HG03039 (cell line): ENCODE data around the gene CCDC80.
A peak's percentile ranks its signal among the peaks of the same experiment; 100 is the strongest.
"Not testable (repeated sequence)": the region's sequence is repeated elsewhere in the genome, so short reads cannot be mapped to it uniquely, and the experiment has no call there.

Experiments
- ATAC-seq: cut with Tn5 transposase; IDR thresholded peaks from one replicate; pipeline ENCODE4 v1.9.1; 2021; ENCODE audit warnings: mild to moderate bottlenecking, moderate library complexity; ENCODE audit not compliant: unreplicated experiment

The CCDC80 gene

GRCh38 chr3:112640930-112641801 lies at the start of gene CCDC80:
Gene CCDC80, minus strand, starts transcription at chr3:112641143. Its CDS starts 1,238 bp downstream, at chr3:112639905.
- ATAC-seq = no peak

GRCh38 chr3:112689989-112690388 lies 49.0 kb upstream of the CCDC80 start:
- no peak for ATAC-seq

- no peak for ATAC-seq
Measured at GRCh38 chr3:112689385-112689784, 48.4 kb upstream of the CCDC80 start.

- ATAC-seq = no peak
Measured at GRCh38 chr3:112688819-112689218, 47.9 kb upstream of the CCDC80 start.

- ATAC-seq = no peak
Measured at GRCh38 chr3:112688085-112688769, 47.3 kb upstream of the CCDC80 start.

GRCh38 chr3:112687616-112688015 lies 46.7 kb upstream of the CCDC80 start:
- no peak for ATAC-seq

GRCh38 chr3:112687211-112687610 lies 46.3 kb upstream of the CCDC80 start:
- no peak for ATAC-seq

- ATAC-seq = no peak
Measured at GRCh38 chr3:112685956-112686799, 45.2 kb upstream of the CCDC80 start.

GRCh38 chr3:112685420-112685819 lies 44.5 kb upstream of the CCDC80 start:
- no peak for ATAC-seq

- ATAC-seq = no peak
Measured at GRCh38 chr3:112682361-112682760, 41.4 kb upstream of the CCDC80 start.

- ATAC-seq = no peak
Measured at GRCh38 chr3:112681822-112682325, 40.9 kb upstream of the CCDC80 start.

GRCh38 chr3:112676659-112677234 lies 35.8 kb upstream of the CCDC80 start:
- peak; percentile 99 for ATAC-seq

GRCh38 chr3:112675943-112676535 lies 35.1 kb upstream of the CCDC80 start:
- ATAC-seq = no peak

GRCh38 chr3:112675349-112675748 lies 34.4 kb upstream of the CCDC80 start:
- no peak for ATAC-seq

- no peak for ATAC-seq
Measured at GRCh38 chr3:112672716-112673541, 32.0 kb upstream of the CCDC80 start.

- ATAC-seq = no peak
Measured at GRCh38 chr3:112671930-112672715, 31.2 kb upstream of the CCDC80 start.

GRCh38 chr3:112670824-112671223 lies 29.9 kb upstream of the CCDC80 start:
- no peak for ATAC-seq

GRCh38 chr3:112667599-112667998 lies 26.7 kb upstream of the CCDC80 start:
- ATAC-seq = no peak

GRCh38 chr3:112665009-112665408 lies 24.1 kb upstream of the CCDC80 start:
- ATAC-seq = not testable (repeated sequence)
